ENCODE measurements around the gene ZNF48.
A peak's percentile ranks its signal among the peaks of the same experiment; 100 is the strongest.

The ZNF48 gene

DNA sequence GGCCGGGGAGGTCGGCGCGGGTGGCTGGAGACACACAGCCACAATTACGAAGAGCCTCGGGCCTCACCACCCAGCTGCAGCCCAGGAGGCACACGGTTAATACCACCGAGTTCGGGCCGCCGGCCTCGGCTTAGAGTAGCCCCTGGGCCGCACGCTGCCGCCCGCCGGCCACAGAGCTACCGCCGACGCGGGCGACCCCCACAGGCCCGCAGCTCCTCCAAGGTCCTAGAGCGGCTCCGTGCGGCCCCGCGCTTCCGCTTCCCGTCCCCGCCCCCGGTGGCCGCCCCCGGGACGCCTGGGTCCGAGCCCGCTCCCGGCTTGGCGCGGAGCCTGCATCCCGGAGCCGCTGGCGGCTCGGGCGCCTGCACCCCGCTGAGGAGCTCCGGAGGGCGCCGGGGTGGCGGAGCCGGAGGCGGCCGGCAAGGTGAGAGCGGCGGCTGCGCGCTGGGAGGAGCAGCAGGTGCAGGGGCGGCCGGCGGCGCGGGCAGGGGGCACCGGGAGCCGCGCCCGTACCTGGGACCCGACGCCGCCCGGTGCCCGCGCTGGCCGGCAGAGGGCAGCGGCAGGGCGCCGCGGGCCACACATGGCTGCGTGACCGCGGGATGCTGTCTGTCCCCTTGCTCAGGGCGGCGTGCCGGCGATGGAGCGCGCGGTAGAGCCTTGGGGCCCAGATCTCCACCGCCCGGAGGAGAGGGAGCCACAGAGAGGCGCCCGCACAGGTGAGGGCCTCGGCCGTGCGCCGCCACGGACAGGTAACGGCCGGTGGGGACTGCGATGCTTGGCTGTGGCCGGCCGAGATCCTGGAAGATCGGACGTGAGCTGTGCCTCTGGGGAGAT, at the start of gene ZNF48:
ZNF48 (plus strand) TSS at position 266 of the 837 bp plus-strand sequence; CDS start at position 641, 375 bp downstream.
- peak; percentile 60 for DNase-seq

DNA sequence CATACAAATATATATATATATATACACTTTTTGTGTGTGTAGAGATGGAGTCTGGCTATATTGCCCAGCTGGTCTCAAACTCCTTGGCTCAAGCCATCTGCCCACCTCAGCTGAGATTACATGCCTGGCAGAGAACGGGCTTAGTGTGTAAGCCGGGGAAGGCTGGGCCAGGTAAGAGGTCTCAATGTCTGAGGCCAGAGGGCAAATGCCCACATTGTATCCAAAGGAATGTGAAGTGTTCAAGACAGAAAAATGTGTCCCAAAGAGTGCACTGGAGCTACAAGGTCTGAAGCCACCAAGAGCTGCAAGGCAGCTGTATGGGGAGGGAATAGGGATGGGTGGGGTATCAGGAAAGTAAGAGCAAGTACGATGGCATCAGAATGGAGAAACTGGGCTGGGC, 48.9 kb upstream of the ZNF48 start:
- no peak for DNase-seq

DNA sequence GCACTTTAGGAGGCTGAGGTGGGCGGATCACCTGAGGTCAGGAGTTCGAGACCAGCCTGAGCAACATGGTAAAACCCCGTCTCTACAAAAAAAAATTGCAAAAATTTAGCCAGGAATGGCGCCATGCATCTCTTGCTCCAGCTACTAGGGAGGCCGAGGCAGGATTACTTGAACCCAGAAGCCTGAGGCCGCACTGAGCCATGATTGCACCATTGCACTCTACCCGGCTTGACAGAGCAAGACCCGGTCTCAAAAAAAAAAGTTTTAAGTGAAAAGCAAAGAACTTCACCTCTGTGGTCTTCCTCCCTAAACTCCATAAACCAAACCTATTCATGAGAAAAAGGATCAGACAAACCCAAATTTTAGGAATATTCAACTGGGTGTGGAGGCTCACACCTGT, 47.1 kb upstream of the ZNF48 start:
- no peak for DNase-seq

DNA sequence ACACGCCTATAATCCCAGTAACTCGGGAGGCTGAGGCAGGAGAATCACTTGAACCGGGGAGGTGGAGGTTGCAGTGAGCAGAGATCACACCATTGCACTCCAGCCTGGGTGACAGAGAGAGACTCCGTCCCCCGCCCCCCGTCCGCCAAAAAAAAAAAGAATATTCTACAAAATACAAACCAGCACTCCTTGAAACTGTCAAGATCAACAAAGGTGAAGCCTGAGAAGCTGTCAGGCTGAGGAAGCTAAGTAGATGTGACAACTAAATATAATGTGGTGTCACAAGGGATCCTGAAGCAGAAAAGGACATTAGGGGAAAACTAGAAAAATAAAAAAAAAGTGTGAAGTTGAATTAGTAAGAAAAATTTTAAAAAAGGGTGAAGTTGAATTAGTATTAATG, 46.3 kb upstream of the ZNF48 start:
- no peak for DNase-seq

DNA sequence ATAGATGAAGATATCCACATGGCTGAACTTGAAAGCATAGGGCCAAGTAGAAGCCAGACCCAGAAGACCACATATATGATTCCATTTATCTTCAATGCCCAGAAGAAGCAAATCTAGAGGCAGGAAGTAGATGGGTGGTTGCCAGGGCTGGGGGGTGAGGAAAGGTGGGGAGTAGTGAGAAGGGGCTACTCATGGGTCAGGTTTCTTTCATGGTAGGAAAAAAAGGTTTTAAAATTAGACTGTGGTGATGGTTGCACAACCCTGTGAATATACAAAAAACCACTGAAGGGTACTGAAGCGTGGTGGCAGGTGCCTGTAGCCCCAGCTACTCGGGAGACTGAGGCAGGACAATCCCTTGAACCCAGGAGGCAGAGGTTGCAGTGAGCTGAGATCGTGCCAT, 45.5 kb upstream of the ZNF48 start:
- DNase-seq = no peak

DNA sequence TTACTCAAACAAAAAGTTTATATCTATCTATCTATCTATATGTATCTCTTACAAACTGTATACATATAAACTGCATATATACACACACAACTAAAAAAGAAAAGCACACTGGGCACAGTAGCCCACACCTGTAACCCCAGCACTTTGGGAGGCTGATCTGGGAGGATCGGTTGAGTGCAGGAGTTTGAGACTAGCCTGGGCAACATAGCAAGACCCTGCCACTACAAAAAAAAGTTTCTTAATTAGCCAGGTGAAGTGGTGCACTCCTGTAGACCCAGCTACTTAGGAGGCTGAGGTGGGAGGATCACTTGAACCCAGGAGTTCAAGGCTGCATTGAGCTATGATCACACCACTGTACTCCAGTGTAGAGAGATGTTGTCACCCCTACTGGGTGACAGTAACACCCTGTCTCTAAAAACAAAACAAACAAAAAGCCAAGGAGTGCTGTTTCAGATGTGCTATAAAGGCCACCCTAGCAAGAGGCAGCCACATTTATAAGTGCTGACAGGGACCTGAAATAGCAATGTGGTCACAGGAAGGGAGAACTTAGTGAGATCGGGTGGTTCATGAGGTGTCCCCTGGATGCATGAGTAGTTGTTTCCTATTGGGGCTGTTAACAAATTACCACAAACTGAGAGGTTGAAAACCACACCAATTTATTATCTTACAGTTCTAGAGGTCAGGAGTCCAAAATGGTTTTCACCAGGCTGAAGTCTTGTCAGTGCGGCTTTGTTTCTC, 44.9 kb upstream of the ZNF48 start:
- no peak for DNase-seq

DNA sequence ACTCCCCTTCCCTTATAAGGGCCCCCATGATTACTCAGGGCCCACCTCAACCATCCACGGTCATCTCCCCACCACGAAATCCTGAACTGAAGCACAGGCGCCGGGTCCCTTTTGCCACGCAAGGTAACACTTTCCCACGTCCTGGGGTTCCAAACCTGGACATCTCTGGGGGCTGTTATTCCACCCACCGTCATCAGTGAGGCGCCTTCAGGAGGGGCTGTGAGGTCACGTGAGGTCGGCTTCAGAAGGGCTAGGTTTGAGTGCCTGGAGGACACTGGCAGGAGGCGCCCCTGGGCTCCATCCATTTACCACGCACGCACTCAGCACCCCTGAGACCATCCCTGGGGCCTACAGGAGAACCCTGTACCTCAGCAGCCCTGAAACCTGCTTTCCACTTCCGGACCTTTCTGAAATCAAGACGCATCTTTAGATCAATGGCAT, 44.2 kb upstream of the ZNF48 start:
- DNase-seq = no peak

DNA sequence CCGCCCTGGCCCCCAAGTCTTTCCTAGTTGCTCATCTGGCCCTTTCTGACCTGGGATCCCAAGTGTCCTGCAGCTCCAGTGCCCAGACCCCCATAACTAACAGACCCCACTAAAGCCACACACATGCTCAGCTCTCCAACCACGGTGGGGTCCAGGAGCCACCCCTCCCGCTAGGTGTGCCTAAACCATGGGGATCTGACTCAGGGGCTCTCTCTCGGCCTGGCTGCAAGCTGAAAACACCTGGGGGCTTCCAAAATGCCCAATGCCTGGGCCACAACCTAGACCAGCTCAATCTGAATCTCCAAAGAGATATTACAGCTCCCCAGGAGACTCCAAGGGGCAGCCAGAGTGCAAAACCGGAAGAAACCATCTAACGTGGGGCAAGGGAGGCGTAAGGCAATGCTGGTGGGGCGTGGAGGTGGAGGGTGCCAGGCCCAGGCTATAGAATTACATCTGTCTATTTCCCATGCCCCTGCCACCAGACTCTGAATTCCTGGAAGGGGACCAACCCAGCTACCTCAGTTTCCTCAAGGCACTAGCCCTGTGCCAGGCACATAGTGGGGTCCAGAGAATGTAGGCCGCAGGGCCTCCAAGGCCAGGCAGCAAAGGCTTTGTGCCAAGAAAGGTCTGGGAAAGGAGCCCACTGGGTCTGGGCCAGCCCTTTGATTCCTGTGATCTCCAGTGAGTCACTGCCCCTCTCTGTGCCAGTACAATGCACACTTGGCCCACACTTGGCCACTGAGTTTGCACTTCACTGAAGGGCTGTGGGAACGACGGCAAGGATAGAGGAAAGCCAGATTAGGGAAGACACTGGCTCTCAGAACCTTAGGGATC, 43.4 kb upstream of the ZNF48 start:
- no peak for DNase-seq

DNA sequence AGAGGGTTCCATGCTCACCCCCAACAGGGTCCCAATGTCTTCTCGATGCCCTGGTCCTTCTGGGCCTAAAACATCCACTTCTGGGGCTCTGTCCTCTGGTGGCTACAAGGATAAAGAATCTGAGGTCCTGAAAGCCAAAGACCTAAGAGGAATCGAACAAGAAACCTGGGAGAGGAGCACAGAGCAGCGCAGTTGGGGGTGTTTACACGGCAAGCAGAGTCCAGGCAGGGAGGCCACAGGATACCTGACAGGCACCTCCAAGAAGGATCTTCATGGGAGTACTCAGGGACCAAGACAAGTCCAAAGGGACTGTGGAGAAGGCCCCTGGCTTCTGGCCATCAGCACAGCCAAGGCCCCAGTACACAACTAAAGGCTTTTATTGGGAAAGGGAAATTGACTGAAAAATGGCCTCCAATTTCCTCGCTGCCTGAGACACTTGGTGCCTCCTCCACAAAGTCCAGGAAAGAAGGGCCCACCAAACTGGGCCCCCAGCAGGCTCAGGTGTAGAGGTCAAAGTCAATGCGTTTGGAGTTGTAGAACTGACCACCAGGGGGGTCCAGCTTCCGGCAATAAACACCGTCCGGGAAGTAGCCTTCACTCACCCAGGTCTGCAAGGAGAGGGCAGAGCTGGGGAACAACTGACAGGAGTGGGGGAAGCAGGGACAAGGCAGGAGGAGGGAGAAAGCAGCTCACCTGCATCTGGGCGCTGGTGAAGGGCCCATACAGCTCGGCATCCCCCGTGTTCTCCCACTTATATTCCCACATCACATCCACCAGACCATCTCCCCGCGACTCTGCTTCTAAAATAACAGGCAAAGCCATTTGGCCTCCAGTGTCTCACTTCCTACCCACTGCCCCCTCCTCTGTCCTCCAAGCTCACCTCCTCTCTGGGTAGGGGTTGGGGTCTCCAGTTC, 42.5 kb upstream of the ZNF48 start:
- no peak for DNase-seq

DNA sequence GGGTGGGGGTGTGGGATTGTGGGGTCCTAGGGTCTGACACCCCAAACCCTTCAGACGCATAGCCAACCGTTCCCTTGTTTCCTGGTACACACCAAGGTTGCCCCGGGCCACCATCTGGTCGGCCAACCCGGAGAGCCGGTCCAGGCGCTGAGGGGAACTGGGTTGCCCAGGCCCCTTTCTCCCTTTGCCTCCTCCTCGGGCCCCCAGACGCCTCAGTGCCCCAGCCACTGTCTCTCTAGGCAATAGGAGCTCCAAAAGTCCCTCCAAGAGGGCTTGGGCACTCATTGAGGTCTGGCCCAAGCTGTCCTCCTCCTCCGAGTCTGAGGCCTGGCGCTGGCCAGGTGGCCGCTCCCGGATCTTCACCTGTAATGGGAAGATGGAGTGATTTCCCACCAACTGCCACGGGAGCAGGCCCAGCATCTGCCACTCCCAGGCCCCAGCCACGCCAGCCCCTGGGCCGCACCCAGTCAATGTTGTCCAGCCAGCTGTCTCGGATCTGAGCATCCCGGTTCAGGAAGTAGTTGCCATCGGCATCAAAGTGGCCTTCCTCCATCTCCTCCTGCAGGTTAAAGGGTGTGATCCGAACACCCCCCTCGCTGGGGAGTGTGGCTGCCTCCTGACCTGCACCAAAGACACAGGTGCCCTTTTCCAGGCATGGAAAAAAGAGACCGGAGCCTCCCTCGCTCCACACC, 41.6 kb upstream of the ZNF48 start:
- no peak for DNase-seq

DNA sequence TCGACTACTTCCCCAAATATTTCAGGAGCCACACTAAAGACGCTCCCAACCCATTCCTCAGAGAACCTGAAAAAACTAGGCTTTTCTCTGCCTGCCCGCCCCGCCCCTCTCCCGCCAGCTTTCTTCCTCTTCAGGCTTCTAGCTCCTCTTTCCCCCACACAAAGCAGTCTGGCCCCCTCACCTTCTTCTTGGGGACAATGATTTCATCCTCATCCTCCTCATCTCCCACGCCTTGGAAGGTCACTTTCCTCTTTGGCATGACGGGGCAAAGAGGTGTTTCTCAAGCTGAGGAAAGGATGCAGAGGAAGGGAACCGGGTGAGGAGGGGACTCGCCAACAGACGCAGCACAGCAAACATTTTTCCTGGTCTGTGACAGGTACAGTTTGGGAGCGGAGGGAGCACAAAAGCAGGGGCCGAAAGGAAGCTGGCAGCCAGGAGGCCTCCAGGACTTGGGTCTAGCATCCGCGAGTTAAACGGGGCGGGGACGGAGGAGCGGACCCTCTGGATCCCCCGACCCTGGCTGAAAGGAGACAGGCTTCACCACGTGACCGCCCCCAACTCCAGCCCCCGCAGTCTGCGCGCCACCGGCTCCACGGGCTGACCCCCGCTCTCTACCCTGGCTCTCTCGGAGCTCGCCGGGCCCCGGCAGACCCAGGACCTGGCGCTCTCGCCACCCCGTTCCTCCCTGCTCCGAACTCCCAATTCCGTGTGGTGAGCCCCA, 40.6 kb upstream of the ZNF48 start:
- DNase-seq = no peak

DNA sequence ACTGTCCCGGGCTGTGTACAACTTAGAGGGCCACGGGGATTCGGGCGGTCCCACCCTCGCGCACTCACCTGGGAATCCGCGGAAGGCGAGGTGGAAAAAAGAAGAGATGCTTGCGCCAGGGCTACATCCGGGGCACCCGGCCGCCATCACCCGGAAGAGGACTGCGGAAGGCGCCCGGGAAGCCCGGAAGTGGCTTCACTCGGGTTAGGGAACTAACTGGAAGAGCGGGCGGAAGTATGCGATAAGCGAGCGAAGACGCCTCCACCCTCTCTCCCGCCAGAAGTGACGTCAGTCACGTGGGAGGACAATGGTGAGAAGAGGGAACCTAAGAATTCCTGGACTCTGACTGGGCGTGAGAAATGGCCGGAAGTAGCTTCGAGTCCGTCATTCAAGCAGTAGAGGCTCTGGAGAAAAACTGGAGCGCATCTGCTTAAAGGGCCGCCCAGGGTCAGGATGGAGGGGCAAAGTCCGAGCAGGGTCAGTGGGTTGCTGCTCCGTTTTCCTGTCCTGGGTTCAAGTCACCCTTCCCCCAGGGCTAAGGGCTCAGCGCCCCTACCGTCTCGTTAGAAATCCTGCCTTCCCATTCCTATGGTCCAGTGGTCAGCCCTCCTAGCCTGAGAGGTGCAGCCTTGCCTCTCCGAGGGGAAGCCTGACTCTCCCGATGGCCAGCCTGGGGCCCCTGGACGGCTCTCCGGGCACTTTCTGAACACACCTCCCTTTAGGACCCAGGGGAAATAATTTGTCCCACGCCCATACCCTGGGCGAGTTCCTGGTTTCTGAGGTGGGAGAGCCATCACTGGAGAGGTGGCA, 39.9 kb upstream of the ZNF48 start, which contains the start of gene CD2BP2:
CD2BP2 (minus strand) TSS at position 165 of the 810 bp plus-strand sequence. CDS start 627 bp downstream, outside the sequence.
- DNase-seq = peak; percentile 96

DNA sequence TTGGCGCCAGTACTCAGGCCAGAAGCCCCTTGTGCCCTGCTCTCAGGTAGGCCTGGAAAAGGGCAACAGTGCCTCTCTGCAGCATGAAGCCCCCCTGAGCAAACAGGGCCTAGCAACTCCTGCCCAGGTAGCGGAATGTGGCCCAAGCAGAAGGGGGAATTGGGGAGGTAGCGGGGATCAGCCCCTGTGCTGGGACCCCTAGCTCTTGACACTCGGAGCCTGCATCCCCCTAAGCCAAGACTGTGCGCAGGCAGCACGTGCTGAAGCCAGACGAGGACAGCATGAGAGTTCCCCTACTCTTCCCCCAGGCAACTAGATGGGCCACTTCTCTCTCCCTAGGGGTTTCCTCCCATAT, 39.3 kb upstream of the ZNF48 start:
- no peak for DNase-seq

DNA sequence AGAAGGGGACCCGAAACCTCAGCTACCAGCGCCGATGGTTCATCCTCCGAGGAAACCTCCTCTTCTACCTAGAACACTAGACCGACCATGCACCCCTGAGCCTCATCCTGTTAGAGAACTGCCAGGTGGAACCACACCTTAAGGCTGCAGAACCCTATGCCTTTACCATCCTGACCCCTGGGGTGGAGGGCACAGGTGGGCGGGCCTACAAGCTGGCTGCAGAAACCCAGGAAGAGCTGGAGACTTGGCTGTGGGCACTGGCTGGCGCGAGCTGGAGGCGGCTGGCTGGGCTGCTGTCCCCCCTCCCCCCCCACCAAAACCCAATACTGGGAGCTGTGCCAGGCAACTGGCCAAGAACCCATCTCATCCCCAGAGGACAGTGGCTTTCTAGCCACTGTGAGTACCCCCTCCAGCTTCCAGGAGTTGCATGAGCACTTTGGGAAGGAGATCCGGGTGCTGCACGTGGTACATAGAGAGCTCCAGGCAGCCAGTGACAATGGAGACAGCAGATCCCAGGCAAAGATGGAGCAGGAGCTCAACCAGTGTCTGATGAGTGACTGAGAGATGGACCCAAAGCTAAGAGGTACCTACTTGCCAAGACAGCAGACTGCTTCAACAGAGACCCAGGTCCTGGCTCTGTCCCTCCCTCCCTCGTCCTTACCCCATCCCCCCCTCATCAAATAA, 38.7 kb upstream of the ZNF48 start:
- no peak for DNase-seq

DNA sequence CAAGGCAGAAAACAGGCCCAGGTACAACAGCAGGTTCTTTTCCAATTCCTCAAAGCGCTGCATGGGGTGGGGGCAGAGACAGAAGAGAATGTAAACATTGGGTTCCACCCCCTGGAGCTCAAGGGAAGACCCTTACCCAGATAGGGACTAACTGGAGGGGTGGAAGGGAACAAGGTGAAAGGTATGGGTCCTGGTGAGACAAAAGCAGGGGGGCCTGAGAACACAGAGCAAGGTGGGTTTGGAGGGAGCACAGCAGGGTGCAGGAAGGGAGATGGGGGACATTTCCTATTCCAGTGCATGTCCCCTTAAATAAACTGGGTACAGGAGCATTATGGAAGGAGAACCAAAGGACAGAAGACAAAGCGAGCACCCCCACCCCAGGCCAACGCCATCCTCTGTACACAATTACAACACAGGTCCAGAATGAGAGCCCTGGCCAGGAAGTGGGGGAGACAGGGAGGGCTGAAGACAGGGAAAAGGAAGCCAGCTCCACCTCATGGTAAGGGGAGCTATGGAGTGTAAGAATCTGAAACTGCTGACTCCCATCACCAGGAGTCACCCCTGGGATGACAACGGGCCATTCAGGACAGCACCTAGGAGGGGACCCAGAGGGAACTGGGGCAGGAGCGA, 38.0 kb upstream of the ZNF48 start:
- DNase-seq = no peak

DNA sequence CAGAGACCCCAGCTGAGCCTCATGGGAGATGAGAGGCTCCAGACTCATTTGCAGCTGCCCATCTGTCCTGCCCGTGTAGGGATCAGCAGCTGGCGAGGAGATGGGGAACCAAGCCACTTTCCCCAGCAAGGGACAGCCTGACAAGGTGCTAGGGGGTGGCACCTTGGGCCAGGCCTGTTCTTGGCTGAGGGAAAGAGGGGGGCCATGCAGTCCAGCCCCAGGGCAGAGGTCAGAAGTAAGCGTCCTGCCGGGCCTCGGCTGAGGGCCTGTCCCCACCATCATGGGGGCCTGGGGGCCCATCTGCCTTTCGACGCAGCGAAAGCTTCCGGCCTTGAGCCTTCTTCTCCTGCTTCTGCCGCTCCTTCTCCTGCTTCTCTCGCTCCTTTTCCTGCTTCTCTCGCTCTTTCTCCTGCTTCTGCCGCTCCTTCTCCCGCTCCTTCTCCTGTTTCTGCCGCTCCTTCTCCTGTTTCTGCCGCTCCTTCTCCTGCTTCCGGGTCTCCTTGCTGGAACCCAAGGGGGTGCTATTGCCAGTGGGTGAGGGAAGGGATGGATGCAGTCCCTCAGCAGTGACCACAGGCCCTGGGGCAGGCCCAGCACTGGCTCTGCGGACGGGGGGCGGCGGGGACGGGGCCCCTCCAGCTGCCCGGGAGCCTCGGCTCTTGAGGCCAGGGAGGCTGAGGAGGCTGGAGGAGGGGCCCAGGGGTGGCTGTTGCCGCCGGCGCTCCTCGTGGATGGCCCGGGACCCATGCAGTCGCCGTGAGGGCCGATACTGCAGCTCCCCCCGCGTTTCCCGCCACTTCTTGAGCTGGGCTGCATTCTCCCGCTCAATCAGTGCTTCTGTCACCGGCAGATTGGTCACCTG, 37.3 kb upstream of the ZNF48 start:
- no peak for DNase-seq

DNA sequence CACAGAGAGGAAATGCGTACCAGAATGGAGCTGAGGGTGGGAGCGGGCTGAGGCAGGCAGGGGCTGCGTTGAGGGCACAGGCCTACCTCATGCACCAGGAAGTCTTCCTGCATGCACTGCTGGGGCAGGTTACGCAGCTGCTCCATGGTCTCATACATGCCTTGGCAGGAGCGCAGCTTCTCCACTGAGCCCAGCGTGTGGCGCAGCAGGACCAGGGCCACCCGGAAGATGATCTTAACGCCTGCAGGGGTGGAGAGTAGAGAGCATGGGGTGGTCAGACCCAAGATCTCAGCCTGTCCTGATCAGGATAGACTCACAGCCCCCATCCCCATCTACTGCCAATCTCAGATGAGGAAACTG, 36.7 kb upstream of the ZNF48 start:
- no peak for DNase-seq
